Calu3 (cell line): ENCODE measurements around the gene KLHL29. TPM values are rescaled to one million over a fixed set of nuclear protein-coding genes. Genes with fewer than 3 reads are reported as not detected.

Experiments
- BruUV-seq: library from RNA; stranded (reverse); fragments of 400-500 nt; replicated peaks from 2 replicates; lab custom pipeline; 2021; lab: Mats Ljungman, UMichigan
- CTCF ChIA-PET: fragments of 300-600 bp; sonication (Branson Sonifier 250); formaldehyde crosslinking; loops from one replicate; lab custom pipeline; 2022; ENCODE audit warnings: antibody characterized with exemption; lab: Charles Lee
- DNase-seq: peaks from one replicate; pipeline ENCODE4 v3.0.0; 2022
- H3K27ac Mint-ChIP-seq: one replicate; pipeline ENCODE4 v1.8.0; 2022; ENCODE audit warnings: mixed read lengths; ENCODE audit not compliant: unreplicated experiment
- H3K27me3 Mint-ChIP-seq: one replicate; pipeline ENCODE4 v1.8.0; 2022; ENCODE audit warnings: mixed read lengths; ENCODE audit not compliant: unreplicated experiment
- H3K36me3 Mint-ChIP-seq: one replicate; pipeline ENCODE4 v1.8.0; 2022; ENCODE audit warnings: mild to moderate bottlenecking, moderate library complexity, mixed read lengths; ENCODE audit not compliant: insufficient read depth, unreplicated experiment
- H3K4me1 Mint-ChIP-seq: one replicate; pipeline ENCODE4 v1.8.0; 2022; ENCODE audit warnings: mild to moderate bottlenecking, low read depth, mixed read lengths; ENCODE audit not compliant: unreplicated experiment
- H3K4me3 Mint-ChIP-seq: one replicate; pipeline ENCODE4 v1.8.0; 2022; ENCODE audit warnings: mild to moderate bottlenecking, low read depth, moderate library complexity, mixed read lengths; ENCODE audit not compliant: unreplicated experiment
- H3K9me3 Mint-ChIP-seq: one replicate; pipeline ENCODE4 v1.8.0; 2022; ENCODE audit warnings: low read depth, mixed read lengths; ENCODE audit not compliant: unreplicated experiment
- CTCF ChIP-seq: fragments of 200-600 bp; IDR thresholded peaks from one replicate; pipeline ENCODE4 v1.8.0; 2022; ENCODE audit warnings: antibody characterized with exemption; ENCODE audit not compliant: unreplicated experiment
- intact Hi-C: fragments of 100-400 bp; cut with micrococcal nuclease; formaldehyde crosslinking; loops from one replicate; pipeline ENCODE4 v1.10.0; 2022; ENCODE audit not compliant: unreplicated experiment
- total RNA-seq: library from RNA; stranded (reverse); gene quantifications from 2 replicates; pipeline ENCODE4 v1.2.3, GENCODE V29; 2022

KLHL29 gene
- total RNA-seq, 1 experiment from 2014 or later: 11.9 TPM

GRCh38 chr2:23485841-23486683, 101.1 kb downstream of the KLHL29 start:
- Mint-ChIP-seq H3K36me3 (no peaks in the 10 kb centered on the region), H3K4me3 (no peak overlapping the region), H3K4me1 (peaks cover 6% of the 10 kb centered on the region), H3K27me3 (no peaks in the 10 kb centered on the region), H3K9me3 (no peaks in the 10 kb centered on the region), H3K27ac (no peak overlapping the region)
- TF ChIP-seq CTCF: no peak
- CTCF ChIA-PET: no interaction called here
- no peak for DNase-seq
- intact Hi-C loops: no loop called here
- BruUV-seq: no TSS peak

- Mint-ChIP-seq H3K36me3 (no peaks in the 10 kb centered on the region), H3K9me3 (no peaks in the 10 kb centered on the region), H3K4me3 (no peak overlapping the region), H3K27ac (no peak overlapping the region), H3K27me3 (no peaks in the 10 kb centered on the region), H3K4me1 (no peaks in the 10 kb centered on the region)
- intact Hi-C loops: no loop called here
- CTCF ChIA-PET: no interaction called here
- no peak for TF ChIP-seq CTCF
- DNase-seq: no peak
- BruUV-seq: no TSS peak
Observed at GRCh38 chr2:23486684-23487075, 101.7 kb downstream of the KLHL29 start.

GRCh38 chr2:23487735-23488492, 102.9 kb downstream of the KLHL29 start:
- H3K9me3 Mint-ChIP-seq: no peaks in the 10 kb centered on the region

GRCh38 chr2:23488584-23488983, 103.6 kb downstream of the KLHL29 start:
- Mint-ChIP-seq H3K27ac (no peak overlapping the region), H3K9me3 (no peaks in the 10 kb centered on the region), H3K36me3 (no peaks in the 10 kb centered on the region), H3K4me1 (no peaks in the 10 kb centered on the region), H3K27me3 (no peaks in the 10 kb centered on the region), H3K4me3 (no peak overlapping the region)
- BruUV-seq: no TSS peak
- TF ChIP-seq CTCF: no peak
- CTCF ChIA-PET: no interaction called here
- no peak for DNase-seq
- intact Hi-C loops: no loop called here

More at GRCh38 chr2:23487735-23488492, 102.9 kb downstream of the KLHL29 start:
- H3K4me1 Mint-ChIP-seq: no peaks in the 10 kb centered on the region
- no peaks in the 10 kb centered on the region for H3K36me3 Mint-ChIP-seq
- DNase-seq: no peak
- intact Hi-C loops: no loop called here
- no peak overlapping the region for H3K4me3 Mint-ChIP-seq
- CTCF ChIA-PET: no interaction called here
- no peaks in the 10 kb centered on the region for H3K27me3 Mint-ChIP-seq
- no peak overlapping the region for H3K27ac Mint-ChIP-seq
- no peak for TF ChIP-seq CTCF
- no TSS peak for BruUV-seq
